ENCODE results near the gene CALCA. TPM values are rescaled to one million over a fixed set of nuclear protein-coding genes. Genes with fewer than 3 reads are reported as not detected.

The CALCA gene
- total and polyA plus RNA-seq, 2 of the 4 experiments (the other 2 are of a cell fraction), result not detected

DNA sequence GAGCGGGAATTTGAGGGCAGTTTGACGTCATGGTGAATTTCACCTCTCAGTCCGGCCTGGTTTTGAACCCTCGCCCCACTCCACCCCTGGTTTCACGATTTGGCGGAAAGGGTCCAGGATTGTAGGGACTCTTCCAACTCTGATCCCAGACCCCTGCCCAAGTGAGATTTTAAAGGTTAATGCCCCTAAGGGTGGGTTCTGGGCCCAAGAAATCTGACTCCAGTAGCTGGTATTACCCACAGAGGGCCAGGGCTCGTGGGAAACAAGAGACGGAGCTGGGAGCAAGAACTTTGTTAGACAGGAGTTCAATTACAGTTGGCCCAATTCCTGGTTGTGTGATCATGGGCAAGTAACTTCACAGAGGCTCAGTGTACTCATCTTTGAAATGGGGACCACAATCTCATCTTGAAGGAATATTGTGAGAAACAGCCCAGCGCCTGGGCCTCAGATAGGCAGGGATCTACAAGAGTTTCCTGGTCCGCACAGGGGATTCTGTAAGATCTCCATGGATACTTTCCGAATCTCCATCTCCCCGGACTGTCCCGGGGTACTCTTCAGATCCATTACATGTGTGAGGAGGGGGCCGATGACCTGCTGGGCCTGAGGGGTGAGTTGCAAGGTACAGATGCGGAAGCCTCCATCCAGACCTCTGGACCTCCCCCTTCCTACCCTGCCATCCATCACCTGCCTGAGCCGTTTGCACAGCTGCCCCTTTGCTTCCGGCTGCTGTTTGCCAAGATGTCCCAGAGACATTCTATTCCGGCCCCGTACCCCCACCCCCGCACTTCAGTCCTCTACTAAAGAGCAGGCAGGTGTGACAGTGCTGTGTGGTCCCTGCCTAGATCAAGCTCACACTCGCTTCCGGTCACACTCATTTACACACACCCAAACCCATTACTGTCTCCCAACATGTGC, 687 bp upstream of the CALCA start:
- ATAC-seq (ENCODE audit: low read depth) (no peak), DNase-seq (no peak)
- no peaks in the 10 kb centered on the region for H4K20me1 ChIP-seq (ENCODE audit: insufficient read depth, low read length)
- H2BK20ac ChIP-seq (ENCODE audit: low read depth, low read length), result no peak overlapping the region
- H4K8ac ChIP-seq (ENCODE audit: low read depth in 2 of 2, low read length in 2 of 2), result no peak overlapping the region
- H3K9me1 ChIP-seq (ENCODE audit: insufficient read depth, low read length), result no peaks in the 10 kb centered on the region
- no TSS peak for BruUV-seq (replicated peaks)
- no peak overlapping the region for H3K56ac ChIP-seq (ENCODE audit: extremely low read depth, insufficient read depth, low read length)
- no peak overlapping the region for H2AFZ ChIP-seq (replicated peaks; ENCODE audit: low read length, poor library complexity)
- H4K5ac ChIP-seq (ENCODE audit: low read depth, low read length), result no peak overlapping the region
- no peak overlapping the region for H2BK5ac ChIP-seq (ENCODE audit: low read depth, low read length, poor library complexity, severe bottlenecking)
- H3K4me3 ChIP-seq (ENCODE audit: insufficient read depth, low read depth, low read length), result no peak overlapping the region
- no peak overlapping the region; the same call in 1 of the 2 replicates for H3K23ac ChIP-seq (ENCODE audit: low read depth, low read length)
- POLR2A ChIA-PET (ENCODE audit: unreplicated experiment), result no interaction called here
- H3K9ac ChIP-seq (ENCODE audit: low read depth, low read length), result no peak overlapping the region
- H3K4me2 ChIP-seq (ENCODE audit: low read depth, low read length), result no peak overlapping the region
- H3K79me1 ChIP-seq (ENCODE audit: low read depth in 1 of 2, low read length in 2 of 2), result no peaks in the 10 kb centered on the region
- H3K9me3 ChIP-seq (ENCODE audit: control insufficient read depth, insufficient read depth, low read length), result no peaks in the 10 kb centered on the region
- H3K4ac ChIP-seq (ENCODE audit: low read depth, low read length), result no peak overlapping the region
- no peak overlapping the region for H3K18ac ChIP-seq (ENCODE audit: low read depth, low read length)
- H4K91ac ChIP-seq (ENCODE audit: insufficient read depth, low read depth, low read length), result no peak overlapping the region
- TF ChIP-seq RAD21 (IDR thresholded peaks at IDR 0.05; ENCODE audit: low read length) (no peak), FOS (IDR thresholded peaks at IDR 0.05; ENCODE audit: low read depth, low read length) (no peak), SMC3 (IDR thresholded peaks at IDR 0.05; ENCODE audit: low read depth, low read length) (no peak), MAZ (IDR thresholded peaks at IDR 0.05; ENCODE audit: borderline replicate concordance, low read depth, low read length) (no peak), RFX5 (IDR thresholded peaks at IDR 0.05; ENCODE audit: low read depth, low read length) (no peak), MAFK (IDR thresholded peaks at IDR 0.05; ENCODE audit: low read depth, low read length) (no peak)
- TF ChIP-seq, protein P1, sequence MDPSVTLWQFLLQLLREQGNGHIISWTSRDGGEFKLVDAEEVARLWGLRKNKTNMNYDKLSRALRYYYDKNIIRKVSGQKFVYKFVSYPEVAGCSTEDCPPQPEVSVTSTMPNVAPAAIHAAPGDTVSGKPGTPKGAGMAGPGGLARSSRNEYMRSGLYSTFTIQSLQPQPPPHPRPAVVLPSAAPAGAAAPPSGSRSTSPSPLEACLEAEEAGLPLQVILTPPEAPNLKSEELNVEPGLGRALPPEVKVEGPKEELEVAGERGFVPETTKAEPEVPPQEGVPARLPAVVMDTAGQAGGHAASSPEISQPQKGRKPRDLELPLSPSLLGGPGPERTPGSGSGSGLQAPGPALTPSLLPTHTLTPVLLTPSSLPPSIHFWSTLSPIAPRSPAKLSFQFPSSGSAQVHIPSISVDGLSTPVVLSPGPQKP (IDR thresholded peaks at IDR 0.05; ENCODE audit: borderline replicate concordance, low read depth, low read length), result no peak
- no peaks in the 10 kb centered on the region for H3K36me3 ChIP-seq (ENCODE audit: control insufficient read depth, insufficient read depth, low read length)
- intact Hi-C loops (cut with micrococcal nuclease) (no loop called here), dilution Hi-C loops (cut with HindIII; ENCODE audit: low sequenced_read_pairs, unreplicated experiment) (no loop called here), in situ Hi-C loops (cut with MboI; ENCODE audit: low sequenced_read_pairs) (no loop called here)
- no peak overlapping the region for H2BK120ac ChIP-seq (ENCODE audit: low read depth, low read length)
- no peak overlapping the region for H2AK9ac ChIP-seq (replicated peaks; ENCODE audit: low read depth, low read length, poor library complexity)
- H3K27ac ChIP-seq (ENCODE audit: insufficient read depth, low read length), result no peak overlapping the region
- WGBS, 2 experiments (ENCODE audit: extremely low coverage in 2 of 2, insufficient read length in 1 of 2), result 0% methylated on average over 3 of the region's 22 CpGs; no CpG with 5 or more reads in 1 of the 2 experiments
- no peak overlapping the region for H3K14ac ChIP-seq (replicated peaks; ENCODE audit: low read depth, low read length)
- H2AK5ac ChIP-seq (ENCODE audit: low read depth, low read length), result no peak overlapping the region
- no peak overlapping the region for H2BK15ac ChIP-seq (ENCODE audit: low read depth, low read length)
- CTCF ChIA-PET, result no interaction called here
- H3K4me1 ChIP-seq (ENCODE audit: control insufficient read depth, insufficient read depth, low read length), result no peaks in the 10 kb centered on the region
- H3K27me3 ChIP-seq (ENCODE audit: control insufficient read depth, insufficient read depth, low read length), result peaks cover 68% of the 10 kb centered on the region
